ENCODE data around the gene PSAPL1.

Gene PSAPL1

GRCh38 chr4:7430368-7430964, 4.3 kb downstream of the PSAPL1 start:
- DNase-seq = no peak

- no peak for DNase-seq
Observed at GRCh38 chr4:7429601-7430078, 5.1 kb downstream of the PSAPL1 start.

- DNase-seq = no peak
Observed at GRCh38 chr4:7429069-7429416, 5.7 kb downstream of the PSAPL1 start.

GRCh38 chr4:7428261-7429068, 6.3 kb downstream of the PSAPL1 start:
- DNase-seq = no peak

GRCh38 chr4:7427831-7428260, 6.9 kb downstream of the PSAPL1 start:
- DNase-seq = no peak

- no peak for DNase-seq
Observed at GRCh38 chr4:7427361-7427760, 7.4 kb downstream of the PSAPL1 start.

GRCh38 chr4:7426525-7427171, 8.1 kb downstream of the PSAPL1 start:
- DNase-seq = no peak

- DNase-seq = no peak
Observed at GRCh38 chr4:7425591-7426468, 8.9 kb downstream of the PSAPL1 start.

- DNase-seq = no peak
Observed at GRCh38 chr4:7425124-7425523, 9.6 kb downstream of the PSAPL1 start.

GRCh38 chr4:7424553-7425111, 10.1 kb downstream of the PSAPL1 start:
- DNase-seq = no peak

GRCh38 chr4:7423801-7424552, 10.8 kb downstream of the PSAPL1 start:
- no peak for DNase-seq

GRCh38 chr4:7423391-7423790, 11.3 kb downstream of the PSAPL1 start:
- DNase-seq = no peak

GRCh38 chr4:7422898-7423180, 11.9 kb downstream of the PSAPL1 start:
- no peak for DNase-seq

- DNase-seq = no peak
Observed at GRCh38 chr4:7422151-7422897, 12.4 kb downstream of the PSAPL1 start.

- no peak for DNase-seq
Observed at GRCh38 chr4:7421356-7422150, 13.2 kb downstream of the PSAPL1 start.

- DNase-seq = no peak
Observed at GRCh38 chr4:7420661-7421040, 14.1 kb downstream of the PSAPL1 start.

- no peak for DNase-seq
Observed at GRCh38 chr4:7419961-7420660, 14.6 kb downstream of the PSAPL1 start.

GRCh38 chr4:7418131-7418943, 16.4 kb downstream of the PSAPL1 start:
- no peak for DNase-seq

- no peak for DNase-seq
Observed at GRCh38 chr4:7417639-7418038, 17.1 kb downstream of the PSAPL1 start.

Measured in NCI-H1436 treated with DMSO at 0.1 percent for 48 hours (cell line).